GM21390 (cell line): Measurements from ENCODE around the gene SLC6A16.
"Not testable (repeated sequence)": the region's sequence is repeated elsewhere in the genome, so short reads cannot be mapped to it uniquely, and the experiment has no call there.

Source experiments
- ATAC-seq: cut with Tn5 transposase; IDR thresholded peaks from one replicate; pipeline ENCODE4 v1.9.1; 2021; ENCODE audit not compliant: unreplicated experiment

The SLC6A16 gene

GRCh38 chr19:49324801-49325576, at the start of gene SLC6A16:
Gene SLC6A16 (minus strand): TSS chr19:49325191. CDS start chr19:49311347, 13,844 bp downstream.
- no peak for ATAC-seq

- ATAC-seq, result not testable (repeated sequence)
Measured at GRCh38 chr19:49373174-49373573, 48.2 kb upstream of the SLC6A16 start.

GRCh38 chr19:49371184-49371583, 46.2 kb upstream of the SLC6A16 start:
- ATAC-seq, result no peak

GRCh38 chr19:49368711-49369358, 43.8 kb upstream of the SLC6A16 start:
- no peak for ATAC-seq

- ATAC-seq, result no peak
Measured at GRCh38 chr19:49366110-49366509, 41.1 kb upstream of the SLC6A16 start.

GRCh38 chr19:49364083-49364737, 39.2 kb upstream of the SLC6A16 start:
- ATAC-seq, result no peak

GRCh38 chr19:49363268-49364082, 38.5 kb upstream of the SLC6A16 start, which contains the start of gene DKKL1:
Gene DKKL1 (plus strand): TSS chr19:49363877. CDS start chr19:49363999, 122 bp downstream.
- no peak for ATAC-seq

GRCh38 chr19:49362929-49363267, 37.9 kb upstream of the SLC6A16 start:
- no peak for ATAC-seq

GRCh38 chr19:49362048-49362928, 37.3 kb upstream of the SLC6A16 start, which contains the start of gene TEAD2:
Gene TEAD2 (minus strand): TSS chr19:49362416. CDS start chr19:49360075, 2,341 bp downstream.
- no peak for ATAC-seq

- ATAC-seq, result no peak
Measured at GRCh38 chr19:49361438-49362047, 36.6 kb upstream of the SLC6A16 start.

- no peak for ATAC-seq
Measured at GRCh38 chr19:49359851-49360820, 35.1 kb upstream of the SLC6A16 start.

- ATAC-seq, result no peak
Measured at GRCh38 chr19:49357186-49357585, 32.2 kb upstream of the SLC6A16 start.

GRCh38 chr19:49356382-49356781, 31.4 kb upstream of the SLC6A16 start:
- ATAC-seq, result no peak

GRCh38 chr19:49355909-49356353, 30.9 kb upstream of the SLC6A16 start:
- no peak for ATAC-seq

GRCh38 chr19:49349567-49349966, 24.6 kb upstream of the SLC6A16 start:
- no peak for ATAC-seq

- ATAC-seq, result no peak
Measured at GRCh38 chr19:49348305-49349189, 23.6 kb upstream of the SLC6A16 start.

- no peak for ATAC-seq
Measured at GRCh38 chr19:49347835-49348234, 22.8 kb upstream of the SLC6A16 start.
